ENCODE measurements around the gene RAB22A.

The RAB22A gene

DNA sequence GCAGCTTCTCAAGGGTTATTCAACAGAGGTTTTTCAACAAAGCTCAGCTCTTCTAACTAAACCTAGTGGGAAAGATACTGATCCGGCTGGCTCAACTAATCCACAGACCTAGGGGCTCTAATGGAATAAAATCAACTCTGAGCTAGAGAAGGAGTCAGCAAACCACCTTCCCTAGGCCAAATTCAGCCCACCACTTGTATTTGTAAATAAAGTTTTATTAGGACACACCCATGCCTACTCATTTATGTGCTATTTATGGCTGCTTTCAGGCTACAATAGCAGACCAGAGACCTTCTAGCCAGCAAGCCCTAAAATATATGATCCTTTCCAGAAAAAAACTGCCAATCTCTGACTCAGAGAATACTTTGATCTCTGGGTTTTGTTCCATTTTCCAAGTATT lies 6.0 kb upstream of the RAB22A start:
- DNase-seq, result no peak

DNA sequence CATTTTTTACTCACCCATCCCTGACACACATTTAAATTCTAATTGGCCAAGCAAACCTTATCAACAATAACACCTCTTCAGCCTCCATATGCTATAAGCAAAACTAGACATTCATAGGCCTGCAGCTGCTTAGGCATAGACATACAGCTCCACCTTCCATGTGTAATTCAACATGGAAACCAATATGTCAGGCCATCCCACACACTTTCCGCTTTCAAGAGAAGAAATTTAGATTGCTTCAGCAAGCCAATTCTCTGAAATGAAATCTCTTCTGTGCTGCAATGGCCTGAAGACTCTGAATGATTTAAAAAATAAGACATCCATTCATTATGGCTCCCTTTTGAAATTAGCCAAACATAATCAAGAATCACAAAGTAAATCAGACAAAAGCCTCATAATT lies 4.5 kb upstream of the RAB22A start:
- DNase-seq, result no peak

GRCh38 chr20:58306421-58307261 lies 2.9 kb upstream of the RAB22A start:
- peak; percentile 94 for DNase-seq

GRCh38 chr20:58307270-58307669 lies 2.2 kb upstream of the RAB22A start:
- DNase-seq, result no peak

- peak; percentile 5 for DNase-seq
Measured at GRCh38 chr20:58308290-58308679, 1.2 kb upstream of the RAB22A start.

- DNase-seq, result peak; percentile 56
Measured at GRCh38 chr20:58308680-58309527, 611 bp upstream of the RAB22A start.

DNA sequence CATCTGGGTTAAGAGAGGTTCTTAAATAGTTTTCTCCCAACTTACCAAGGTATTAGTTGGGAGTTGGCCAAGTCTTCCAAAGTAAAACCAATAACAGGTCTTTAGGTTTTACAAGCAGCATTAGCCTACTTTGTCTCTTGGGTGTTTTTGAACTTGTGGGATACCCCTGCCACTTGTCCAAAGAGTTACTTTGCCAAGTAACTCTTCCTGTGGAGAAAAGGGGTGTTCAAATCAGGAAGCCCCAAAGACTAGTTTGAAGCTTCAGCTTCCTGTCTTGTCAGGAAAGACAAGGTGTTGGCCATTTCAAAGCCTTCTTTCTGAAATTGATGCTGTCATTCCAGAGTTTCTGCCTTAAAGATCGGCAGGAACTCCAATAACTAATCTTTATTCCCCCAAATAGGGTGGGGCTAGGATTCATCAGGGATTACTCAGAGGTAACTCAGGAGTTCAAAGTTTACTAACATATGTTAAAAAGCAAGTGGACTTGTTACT lies 822 bp downstream of the RAB22A start:
- DNase-seq, result peak; percentile 34

DNA sequence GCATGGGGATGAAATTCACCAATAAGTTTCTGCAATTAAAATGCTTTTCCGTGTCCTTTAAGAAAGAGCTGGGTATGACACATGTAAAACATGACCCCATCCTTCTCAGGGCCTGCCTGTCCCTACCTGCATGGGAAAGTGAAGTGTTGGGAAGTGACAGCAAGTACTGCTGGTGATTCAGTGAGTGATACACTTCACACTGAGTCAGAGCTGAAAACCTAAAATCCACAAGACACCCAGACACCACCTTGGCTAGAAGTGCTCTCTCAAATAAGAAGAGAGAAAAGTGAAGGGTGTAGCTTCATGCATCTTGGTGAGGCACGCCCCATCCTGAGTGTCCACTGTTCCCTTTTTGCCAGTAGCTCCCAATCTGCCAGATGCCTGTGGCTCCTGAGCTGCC lies 3.3 kb downstream of the RAB22A start:
- no peak for DNase-seq

DNA sequence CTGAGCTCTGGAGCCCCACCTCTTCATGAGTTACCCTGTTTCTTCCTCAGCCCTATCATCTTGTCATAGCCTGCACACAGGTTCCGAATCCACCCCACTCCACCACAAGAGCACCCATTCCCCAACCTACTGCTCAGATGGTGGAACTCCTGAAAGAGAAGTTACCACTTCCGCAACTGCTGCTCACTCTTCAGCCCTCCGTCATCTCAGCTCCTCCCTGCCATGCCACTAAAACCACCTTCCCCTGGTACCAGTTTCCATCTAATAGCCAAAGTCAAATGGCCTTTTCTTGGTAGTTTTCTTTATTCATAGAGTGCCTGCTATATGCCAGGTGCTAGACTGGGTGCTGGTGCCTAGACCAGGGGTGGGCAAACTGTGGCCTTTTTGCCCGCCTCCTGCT lies 3.9 kb downstream of the RAB22A start:
- no peak for DNase-seq

DNA sequence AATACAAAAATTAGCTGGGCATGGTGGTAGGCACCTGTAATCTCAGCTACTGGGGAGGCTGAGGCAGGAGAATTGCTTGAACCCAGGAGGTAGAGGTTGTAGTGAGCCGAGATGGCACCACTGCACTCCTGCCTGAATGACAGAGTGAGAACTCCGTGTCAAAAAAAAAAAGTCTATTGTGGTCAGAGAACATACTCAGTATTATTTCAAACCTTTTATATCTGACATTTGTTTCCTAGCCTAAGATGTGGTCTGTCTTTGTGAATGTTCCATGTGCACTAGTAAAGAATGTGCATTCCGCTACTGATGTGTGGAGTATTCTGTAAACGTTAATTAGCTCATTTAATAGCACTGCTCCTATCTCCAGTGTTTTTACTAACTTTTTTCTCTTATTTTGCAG lies 11.7 kb downstream of the RAB22A start:
- DNase-seq, result no peak

- DNase-seq, result no peak
Measured at GRCh38 chr20:58322083-58322482, 12.6 kb downstream of the RAB22A start.

DNA sequence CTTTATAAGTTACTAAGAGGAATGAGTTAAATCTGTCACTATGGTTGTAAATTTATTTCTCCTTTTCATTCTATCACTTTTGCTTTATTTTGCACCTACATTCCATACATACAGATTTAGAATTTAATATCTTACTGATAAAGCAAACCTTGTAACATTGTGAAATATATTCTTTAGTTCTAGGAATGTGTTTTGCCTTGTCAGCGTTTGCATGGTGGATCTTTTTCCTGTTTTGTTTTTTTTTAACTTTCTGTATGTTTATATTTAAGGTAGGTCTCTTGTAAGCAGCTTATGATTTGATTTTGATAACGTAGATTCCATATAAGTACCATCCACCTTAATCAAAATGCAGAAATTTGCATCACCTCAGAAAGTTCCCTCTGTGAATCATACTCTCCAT lies 16.4 kb downstream of the RAB22A start:
- DNase-seq, result no peak

- DNase-seq, result no peak
Measured at GRCh38 chr20:58327211-58327610, 17.7 kb downstream of the RAB22A start.

- no peak for DNase-seq
Measured at GRCh38 chr20:58328836-58329235, 19.3 kb downstream of the RAB22A start.

GRCh38 chr20:58329711-58330110 lies 20.2 kb downstream of the RAB22A start:
- no peak for DNase-seq

- no peak for DNase-seq
Measured at GRCh38 chr20:58330249-58330648, 20.7 kb downstream of the RAB22A start.

DNA sequence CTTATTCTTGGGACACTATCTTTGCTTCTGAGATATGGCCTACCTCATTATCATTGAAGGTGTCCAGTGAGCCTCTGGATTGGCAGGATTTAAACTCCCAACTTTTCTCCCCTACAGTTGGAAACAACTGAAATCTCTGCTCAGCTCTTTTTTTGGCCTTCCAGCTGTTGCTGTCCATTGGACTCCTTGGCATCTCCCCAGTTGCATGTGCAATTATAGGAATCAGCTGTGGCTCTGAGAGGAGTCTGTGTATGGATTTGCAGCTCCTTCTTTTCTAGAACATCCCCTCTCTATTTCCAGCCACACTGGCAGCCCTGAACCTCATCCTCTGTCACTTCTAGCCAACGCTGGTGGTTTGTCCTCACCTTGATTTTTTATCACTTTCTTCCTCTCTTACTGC lies 21.2 kb downstream of the RAB22A start:
- no peak for DNase-seq

DNA sequence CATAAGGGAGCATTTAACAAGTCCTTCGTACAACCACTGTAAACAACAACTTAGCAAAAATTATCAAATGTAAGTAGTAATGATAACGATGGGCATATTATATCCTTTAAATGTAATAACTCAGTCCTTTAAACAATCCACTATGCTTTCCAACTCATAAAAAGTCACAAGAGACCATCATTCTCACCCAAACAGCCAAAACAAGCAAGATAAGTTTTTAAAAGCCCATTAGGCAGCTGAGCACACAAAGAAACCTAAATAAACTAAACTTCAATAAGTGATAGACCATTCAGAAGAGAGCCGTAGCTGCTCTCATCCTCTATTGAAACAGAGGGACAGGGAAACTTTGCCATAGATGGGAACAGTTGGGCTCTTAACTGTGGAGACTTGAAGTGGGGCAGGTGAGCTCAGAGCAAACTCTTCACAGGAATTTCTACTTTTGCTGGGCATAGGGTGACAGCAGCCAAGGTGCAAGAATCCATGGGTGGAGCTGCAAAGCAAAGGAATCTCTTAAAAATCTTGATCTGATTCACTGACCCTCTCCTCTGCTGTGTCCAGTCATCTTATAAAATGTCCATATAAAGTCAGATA lies 22.5 kb downstream of the RAB22A start:
- DNase-seq, result no peak

DNA sequence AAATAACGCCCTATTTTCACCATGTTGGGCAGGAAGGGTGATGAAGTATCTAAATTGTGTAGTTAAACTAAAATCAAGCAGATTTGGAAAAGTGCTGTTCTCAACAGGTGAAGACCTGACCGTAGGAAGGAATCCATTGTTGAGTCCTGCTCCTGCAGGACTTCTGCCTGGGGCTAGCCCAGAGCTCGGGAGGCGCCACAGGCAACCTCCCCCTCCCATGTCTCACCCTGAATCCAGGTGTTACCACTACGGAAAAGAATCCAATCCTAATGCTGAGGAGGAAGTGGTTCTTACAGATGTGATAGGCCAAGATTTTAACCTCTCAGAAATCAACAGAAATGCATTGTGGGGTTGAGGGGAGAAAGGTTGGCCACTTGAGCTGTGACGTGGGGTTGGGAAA lies 30.2 kb downstream of the RAB22A start:
- DNase-seq, result no peak

DNA sequence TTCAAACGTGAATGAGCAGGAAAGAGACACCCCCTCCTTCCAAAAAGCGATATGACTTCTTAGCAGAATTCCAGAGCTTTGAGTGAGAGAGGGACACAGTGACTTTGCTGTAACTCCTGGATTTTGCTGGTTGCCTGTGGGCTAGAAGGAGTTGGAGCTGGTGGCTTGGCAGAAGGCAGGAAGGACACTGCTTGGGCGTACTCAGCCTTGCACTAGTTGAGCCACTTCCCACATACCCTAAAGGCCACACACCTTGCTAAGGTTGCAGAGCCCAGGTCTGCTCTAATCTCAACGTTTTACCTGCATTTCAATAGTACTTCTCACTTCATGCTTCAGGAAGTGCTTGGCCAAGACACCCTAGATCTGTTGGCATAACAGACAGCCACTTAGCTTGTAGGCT lies 30.6 kb downstream of the RAB22A start:
- no peak for DNase-seq

- DNase-seq, result no peak
Measured at GRCh38 chr20:58340853-58341252, 31.3 kb downstream of the RAB22A start.

GRCh38 chr20:58342104-58342945 lies 32.8 kb downstream of the RAB22A start:
- no peak for DNase-seq

- DNase-seq, result no peak
Measured at GRCh38 chr20:58344741-58345140, 35.2 kb downstream of the RAB22A start.
